GM12878 (cell line): ENCODE measurements around the gene SHPK. TPM values are rescaled to one million over a fixed set of nuclear protein-coding genes. Genes with fewer than 3 reads are reported as not detected.

Experiments
- ATAC-seq: fragments of 200-7000 bp; cut with Tn5 transposase; 3 replicates; pipeline ENCODE4 v1.9.1; 2020; ENCODE audit warnings: mild to moderate bottlenecking, moderate library complexity
- BruUV-seq: library from RNA; stranded (reverse); fragments of 400-500 nt; replicated peaks from 2 replicates; lab custom pipeline; 2021; lab: Mats Ljungman, UMichigan
- CTCF ChIA-PET: fragments of 300-600 bp; sonication (Branson Sonifier 250); formaldehyde crosslinking; extraction: SDS; loops from one replicate; lab custom pipeline; 2021; ENCODE audit warnings: inconsistent platforms; lab: Yijun Ruan, JAX
- POLR2A ChIA-PET: fragments of 350-600 bp; formaldehyde crosslinking; extraction: SDS; loops from one replicate; lab custom pipeline; 2021; ENCODE audit warnings: inconsistent platforms; lab: Charles Lee
- RAD21 ChIA-PET: fragments of 300-600 bp; sonication (Branson Sonifier 250); formaldehyde crosslinking; loops from one replicate; lab custom pipeline; 2023; ENCODE audit warnings: antibody characterized with exemption; ENCODE audit not compliant: unreplicated experiment; lab: Charles Lee
- SMC1A ChIA-PET: fragments of 300-600 bp; sonication (Branson Sonifier 250); formaldehyde crosslinking; loops from one replicate; lab custom pipeline; 2023; ENCODE audit not compliant: unreplicated experiment, uncharacterized antibody; lab: Charles Lee
- DNase-seq: peaks from one replicate; pipeline ENCODE4 v3.0.0-alpha.2; 2011; ENCODE audit warnings: low read depth, low spot score
- FAIRE-seq: peaks from 3 replicates; lab custom pipeline; 2011; peaks lifted over from hg19 to GRCh38; lab: Jason Lieb, UNC
- H2AFZ ChIP-seq: 2 replicates; pipeline ENCODE4 v1.6.0; 2011; ENCODE audit warnings: low read depth, low read length, control low read depth; ENCODE audit not compliant: control insufficient read depth
- H3K27ac ChIP-seq: 2 replicates; pipeline ENCODE4 v1.5.1; 2011; ENCODE audit warnings: control low read depth; ENCODE audit not compliant: control insufficient read depth, insufficient read depth
- H3K27me3 ChIP-seq, 2 experiments: replicated peaks in 1 of 2; 2 replicates each; pipeline versions ENCODE4 v1.6.0 to v1.6.1; 2011; ENCODE audit warnings: low read length in 1 of 2; ENCODE audit not compliant: control insufficient read depth in 2 of 2, insufficient read depth in 2 of 2
- H3K36me3 ChIP-seq, 2 experiments: 2 replicates each; pipeline ENCODE4 v1.5.1; 2011; ENCODE audit warnings: low read length in 1 of 2; ENCODE audit not compliant: control insufficient read depth in 2 of 2, insufficient read depth in 2 of 2
- H3K4me1 ChIP-seq: 2 replicates; pipeline ENCODE4 v1.6.1; 2011; ENCODE audit warnings: mild to moderate bottlenecking, low read length, moderate library complexity, mixed read lengths; ENCODE audit not compliant: control insufficient read depth, insufficient read depth
- H3K4me2 ChIP-seq: 2 replicates; pipeline ENCODE4 v1.6.0; 2011; ENCODE audit warnings: control low read depth; ENCODE audit not compliant: control insufficient read depth, insufficient read depth
- H3K4me3 ChIP-seq: fragments of 200-600 bp; sonication (generic); 2 replicates; pipeline ENCODE4 v1.5.1; 2016
- H3K79me2 ChIP-seq: 2 replicates; pipeline ENCODE4 v1.6.0; 2011; ENCODE audit warnings: low read length; ENCODE audit not compliant: control insufficient read depth, insufficient read depth
- H3K9ac ChIP-seq: 2 replicates; pipeline ENCODE4 v1.8.0; 2011; ENCODE audit warnings: low read length, control low read depth, mixed read lengths; ENCODE audit not compliant: control insufficient read depth, insufficient read depth
- H3K9me3 ChIP-seq: replicated peaks from 3 replicates; pipeline ENCODE4 v1.5.1; 2011; ENCODE audit warnings: mild to moderate bottlenecking, low read length; ENCODE audit not compliant: control insufficient read depth, insufficient read depth
- H4K20me1 ChIP-seq: 2 replicates; pipeline ENCODE4 v1.6.0; 2011; ENCODE audit not compliant: control insufficient read depth, insufficient read depth
- E2F8 ChIP-seq: fragments of 450-650 bp; IDR thresholded peaks from 2 replicates; pipeline ENCODE4 v1.6.1; 2018; ENCODE audit warnings: mild to moderate bottlenecking, low read depth, moderate library complexity; ENCODE audit not compliant: partially characterized antibody
- FOXM1 ChIP-seq: IDR thresholded peaks from 2 replicates; pipeline ENCODE4 v1.6.1; 2012; ENCODE audit warnings: low read depth, mild to moderate bottlenecking, inconsistent platforms, low read length, moderate library complexity
- JUND ChIP-seq: IDR thresholded peaks from 2 replicates; pipeline ENCODE4 v1.6.1; 2012; ENCODE audit warnings: low read depth, mild to moderate bottlenecking, low read length, improper control_type of control experiment, moderate library complexity
- MTA3 ChIP-seq: IDR thresholded peaks from 2 replicates; pipeline ENCODE4 v1.6.1; 2012; ENCODE audit warnings: low read length, inconsistent platforms, borderline replicate concordance
- MXI1 ChIP-seq: fragments of 150-350 bp; IDR thresholded peaks from 2 replicates; pipeline ENCODE4 v1.6.1; 2011; ENCODE audit warnings: low read depth, mild to moderate bottlenecking, inconsistent platforms, low read length, improper control_type of control experiment
- NFYB ChIP-seq: IDR thresholded peaks from 2 replicates; pipeline ENCODE4 v1.6.1; 2011; ENCODE audit warnings: low read depth, mild to moderate bottlenecking, low read length, improper control_type of control experiment, moderate library complexity; ENCODE audit not compliant: insufficient read depth
- NR2F1 ChIP-seq: fragments of 450-650 bp; conservative IDR thresholded peaks from 2 replicates; pipeline ENCODE4 v1.6.1; 2017; ENCODE audit warnings: mild to moderate bottlenecking
- PAX8 ChIP-seq: fragments of 450-650 bp; IDR thresholded peaks from 2 replicates; pipeline ENCODE4 v1.6.1; 2017; ENCODE audit warnings: mild to moderate bottlenecking, moderate library complexity
- RB1 ChIP-seq: fragments of 450-650 bp; formaldehyde crosslinking; IDR thresholded peaks from 2 replicates; pipeline ENCODE4 v1.6.1; 2017; ENCODE audit warnings: mild to moderate bottlenecking, borderline replicate concordance
- RBBP5 ChIP-seq: fragments of 200-600 bp; sonication (generic); conservative IDR thresholded peaks from 2 replicates; pipeline ENCODE4 v1.6.1; 2016
- SREBF1 ChIP-seq: IDR thresholded peaks from 2 replicates; pipeline ENCODE4 v1.6.1; 2012; ENCODE audit warnings: mild to moderate bottlenecking, low read length
- ZNF207 ChIP-seq: fragments of 450-650 bp; IDR thresholded peaks from 2 replicates; pipeline ENCODE4 v1.6.1; 2014; ENCODE audit warnings: antibody characterized with exemption, mild to moderate bottlenecking, borderline replicate concordance
- ZNF592 ChIP-seq: fragments of 450-650 bp; IDR thresholded peaks from 2 replicates; pipeline ENCODE4 v1.6.1; 2017; ENCODE audit warnings: mild to moderate bottlenecking, moderate library complexity
- WGBS: methylation state at CpG from one replicate; pipeline ENCODE4 v1.1.6; 2016; ENCODE audit warnings: low lambda C conversion rate; ENCODE audit not compliant: insufficient replicate concordance, insufficient coverage; ENCODE audit errors: missing lambda C conversion rate; 5-methylcytosine and 5-hydroxymethylcytosine counted together
- in situ Hi-C: fragments of 300-500 bp; cut with MboI; formaldehyde crosslinking; loops from 9 replicates; pipeline ENCODE4 v1.14.3; 2018; ENCODE audit warnings: mixed read lengths
- intact Hi-C: fragments of 100-400 bp; cut with micrococcal nuclease; formaldehyde crosslinking; loops from one replicate; pipeline ENCODE4 v1.14.2; 2022; ENCODE audit not compliant: unreplicated experiment
- polyA plus RNA-seq, 11 experiments: library from polyadenylated mRNA; depleted of rRNA in 4 of 11; unstranded in 6 of 11; stranded (reverse) in 5 of 11; fragments of >200 nt; fragmentation: Nextera tagmentation in 4 of 11; fragmentation: Illumina TruSeq in 1 of 11; extraction: Ambion mirVana in 4 of 11; extraction: Trizol in 1 of 11; gene quantifications; 1 replicate in 1 of 11; 2 replicates in 10 of 11; pipeline versions ENCODE4 v1.2.1 to v1.2.3, GENCODE V29; 2011 to 2016; ENCODE audit warnings: inconsistent platforms in 2 of 11, missing spikeins in 2 of 11, low read depth in 1 of 11
- total RNA-seq, 4 experiments: library from RNA; depleted of rRNA in 3 of 4; stranded (reverse); fragments of >200 nt in 3 of 4; fragmentation: Illumina TruSeq in 1 of 4; extraction: Trizol in 1 of 4; gene quantifications; 2 replicates each; pipeline versions ENCODE4 v1.2.1 to v1.2.3, GENCODE V29; 2013 to 2021
- TF ChIP-seq, protein P1 (sequence below): IDR thresholded peaks from 2 replicates; pipeline ENCODE4 v1.6.1; 2012; ENCODE audit warnings: low read length, inconsistent platforms
- TF ChIP-seq, protein P2 (sequence below): fragments of 450-650 bp; IDR thresholded peaks from 2 replicates; pipeline ENCODE4 v1.6.1; 2014; ENCODE audit warnings: mild to moderate bottlenecking

The SHPK gene
- total and polyA plus RNA-seq, 10 of the 15 experiments (the other 5 are each of a cell fraction or from before 2014, with no cell fraction given) = 1.7 to 16.6 (median 12.9) TPM

DNA sequence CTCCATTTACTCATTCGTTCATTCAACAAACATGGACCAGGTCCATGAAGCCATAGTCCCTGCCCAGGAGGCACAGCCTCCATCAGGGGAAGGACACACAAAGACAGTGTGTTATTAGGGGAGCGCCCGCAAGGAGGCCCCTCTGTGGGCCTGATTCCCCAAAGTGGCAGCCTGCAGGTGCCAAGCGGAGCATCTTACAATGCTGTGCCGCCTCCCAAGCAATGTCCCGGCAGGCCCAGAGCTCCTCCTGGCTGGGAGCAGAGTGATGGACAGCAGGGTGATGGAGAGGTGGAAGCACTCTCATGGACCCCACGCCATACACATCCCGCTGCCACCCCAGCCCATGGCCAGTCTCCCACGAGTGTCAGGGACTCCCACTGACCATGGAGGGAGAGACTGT lies 52.6 kb downstream of the SHPK start (continued):
- no peak for TF ChIP-seq RBBP5
- TF ChIP-seq, protein P1, sequence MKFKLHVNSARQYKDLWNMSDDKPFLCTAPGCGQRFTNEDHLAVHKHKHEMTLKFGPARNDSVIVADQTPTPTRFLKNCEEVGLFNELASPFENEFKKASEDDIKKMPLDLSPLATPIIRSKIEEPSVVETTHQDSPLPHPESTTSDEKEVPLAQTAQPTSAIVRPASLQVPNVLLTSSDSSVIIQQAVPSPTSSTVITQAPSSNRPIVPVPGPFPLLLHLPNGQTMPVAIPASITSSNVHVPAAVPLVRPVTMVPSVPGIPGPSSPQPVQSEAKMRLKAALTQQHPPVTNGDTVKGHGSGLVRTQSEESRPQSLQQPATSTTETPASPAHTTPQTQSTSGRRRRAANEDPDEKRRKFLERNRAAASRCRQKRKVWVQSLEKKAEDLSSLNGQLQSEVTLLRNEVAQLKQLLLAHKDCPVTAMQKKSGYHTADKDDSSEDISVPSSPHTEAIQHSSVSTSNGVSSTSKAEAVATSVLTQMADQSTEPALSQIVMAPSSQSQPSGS = no peak
- no peak for TF ChIP-seq NFYB
- no peak for TF ChIP-seq SREBF1

GRCh38 chr17:3582915-3583314 lies 53.1 kb downstream of the SHPK start:
- no peak for ATAC-seq
- POLR2A ChIA-PET = no interaction called here

More at GRCh38 chr17:3582915-3583314, 53.1 kb downstream of the SHPK start:
- ChIA-PET RAD21 (no interaction called here), CTCF (no interaction called here), SMC1A (no interaction called here)
- no TSS peak for BruUV-seq
- Histone ChIP-seq H3K4me2 (no peak overlapping the region), H3K9me3 (no peaks in the 10 kb centered on the region), H3K4me1 (no peaks in the 10 kb centered on the region), H4K20me1 (no peaks in the 10 kb centered on the region), H3K27me3 (no peaks in the 10 kb centered on the region), H3K9ac (no peak overlapping the region), H2AFZ (no peak overlapping the region), H3K36me3 (no peaks in the 10 kb centered on the region), H3K27ac (no peak overlapping the region), H3K4me3 (no peak overlapping the region), H3K79me2 (no peaks in the 10 kb centered on the region)
- no peak for DNase-seq
- in situ Hi-C loops = no loop called here
- no peak for FAIRE-seq
- intact Hi-C loops = no loop called here
- TF ChIP-seq FOXM1 (no peak), ZNF592 (no peak), MTA3 (no peak), PAX8 (no peak), ZNF207 (no peak), RB1 (no peak), E2F8 (no peak), JUND (no peak), MXI1 (no peak), NR2F1 (no peak)
- TF ChIP-seq, protein P2, sequence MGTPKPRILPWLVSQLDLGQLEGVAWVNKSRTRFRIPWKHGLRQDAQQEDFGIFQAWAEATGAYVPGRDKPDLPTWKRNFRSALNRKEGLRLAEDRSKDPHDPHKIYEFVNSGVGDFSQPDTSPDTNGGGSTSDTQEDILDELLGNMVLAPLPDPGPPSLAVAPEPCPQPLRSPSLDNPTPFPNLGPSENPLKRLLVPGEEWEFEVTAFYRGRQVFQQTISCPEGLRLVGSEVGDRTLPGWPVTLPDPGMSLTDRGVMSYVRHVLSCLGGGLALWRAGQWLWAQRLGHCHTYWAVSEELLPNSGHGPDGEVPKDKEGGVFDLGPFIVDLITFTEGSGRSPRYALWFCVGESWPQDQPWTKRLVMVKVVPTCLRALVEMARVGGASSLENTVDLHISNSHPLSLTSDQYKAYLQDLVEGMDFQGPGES = no peak
- WGBS = 99% methylated on average over 9 of the region's 9 CpGs
